Epithelial cell of proximal tubule (primary cell): ENCODE results near the gene RPS19. TPM values are rescaled to one million over a fixed set of nuclear protein-coding genes. Genes with fewer than 3 reads are reported as not detected.

ENCODE experiments used
- DNase-seq: peaks from one replicate; pipeline ENCODE4 v3.0.0-alpha.2; 2011; ENCODE audit warnings: low read depth
- H3K4me3 ChIP-seq: 2 replicates; pipeline ENCODE4 v1.5.1; 2011; ENCODE audit warnings: low read depth, mild to moderate bottlenecking, low read length
- total RNA-seq: library from RNA; depleted of rRNA; stranded (reverse); fragments of >200 nt; gene quantifications from 2 replicates; pipeline ENCODE4 v1.2.3, GENCODE V29; 2015
- TF ChIP-seq, protein P1 (sequence below): conservative IDR thresholded peaks from 2 replicates; pipeline ENCODE4 v1.5.1; 2012; ENCODE audit warnings: low read depth, mild to moderate bottlenecking, low read length

Gene RPS19
- total RNA-seq, 1 donor from 2014 or later, result 1,845 TPM

DNA sequence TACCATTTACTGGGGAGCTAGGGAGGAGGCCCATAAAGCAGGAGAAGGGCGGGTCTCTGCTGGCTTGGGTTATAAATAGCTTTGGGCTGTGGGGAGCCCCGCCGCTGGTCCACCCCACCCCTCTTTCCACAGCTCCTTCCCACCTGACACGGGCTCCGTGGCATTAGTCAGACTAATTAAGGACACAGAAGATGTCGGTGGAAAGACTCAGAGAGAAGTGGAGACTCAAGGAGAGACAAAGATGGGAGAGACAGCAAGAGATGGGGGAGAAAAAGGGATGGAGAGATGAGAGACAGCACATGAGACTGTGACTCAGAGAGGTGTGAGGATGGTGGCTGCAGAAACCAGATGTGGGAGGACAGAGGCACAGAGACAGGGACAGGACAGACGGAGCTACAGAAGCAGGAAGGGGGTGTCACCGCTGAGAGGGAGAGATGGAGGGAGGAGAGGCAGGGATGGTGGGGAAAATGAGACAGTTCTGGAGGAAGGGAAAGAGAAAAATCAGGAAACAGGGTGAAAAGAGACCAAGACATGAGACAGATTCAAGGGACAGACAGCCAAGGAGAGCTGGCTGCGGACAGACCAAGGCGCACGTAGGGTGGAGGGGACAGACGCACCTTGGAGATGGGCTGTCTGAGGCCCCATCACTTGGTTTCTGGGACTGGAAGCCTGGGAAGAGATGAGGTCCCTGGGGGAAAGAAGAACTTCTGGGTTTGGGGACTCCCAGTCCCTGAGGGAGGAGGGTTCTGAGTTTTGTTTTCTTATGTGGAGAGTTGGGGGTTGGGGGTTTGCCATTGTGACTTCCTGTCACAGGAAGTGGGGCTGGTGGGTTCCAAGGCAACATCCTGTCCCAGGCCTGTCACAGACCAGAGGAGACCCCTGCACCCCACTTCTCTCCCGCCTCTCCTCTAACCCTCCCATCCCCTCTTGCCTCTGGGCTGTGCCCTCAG is 27.0 kb downstream of the RPS19 start:
- TF ChIP-seq, protein P1, sequence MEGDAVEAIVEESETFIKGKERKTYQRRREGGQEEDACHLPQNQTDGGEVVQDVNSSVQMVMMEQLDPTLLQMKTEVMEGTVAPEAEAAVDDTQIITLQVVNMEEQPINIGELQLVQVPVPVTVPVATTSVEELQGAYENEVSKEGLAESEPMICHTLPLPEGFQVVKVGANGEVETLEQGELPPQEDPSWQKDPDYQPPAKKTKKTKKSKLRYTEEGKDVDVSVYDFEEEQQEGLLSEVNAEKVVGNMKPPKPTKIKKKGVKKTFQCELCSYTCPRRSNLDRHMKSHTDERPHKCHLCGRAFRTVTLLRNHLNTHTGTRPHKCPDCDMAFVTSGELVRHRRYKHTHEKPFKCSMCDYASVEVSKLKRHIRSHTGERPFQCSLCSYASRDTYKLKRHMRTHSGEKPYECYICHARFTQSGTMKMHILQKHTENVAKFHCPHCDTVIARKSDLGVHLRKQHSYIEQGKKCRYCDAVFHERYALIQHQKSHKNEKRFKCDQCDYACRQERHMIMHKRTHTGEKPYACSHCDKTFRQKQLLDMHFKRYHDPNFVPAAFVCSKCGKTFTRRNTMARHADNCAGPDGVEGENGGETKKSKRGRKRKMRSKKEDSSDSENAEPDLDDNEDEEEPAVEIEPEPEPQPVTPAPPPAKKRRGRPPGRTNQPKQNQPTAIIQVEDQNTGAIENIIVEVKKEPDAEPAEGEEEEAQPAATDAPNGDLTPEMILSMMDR, result no peak
- H3K4me3 ChIP-seq, result no peak overlapping the region
- no peak for DNase-seq

DNA sequence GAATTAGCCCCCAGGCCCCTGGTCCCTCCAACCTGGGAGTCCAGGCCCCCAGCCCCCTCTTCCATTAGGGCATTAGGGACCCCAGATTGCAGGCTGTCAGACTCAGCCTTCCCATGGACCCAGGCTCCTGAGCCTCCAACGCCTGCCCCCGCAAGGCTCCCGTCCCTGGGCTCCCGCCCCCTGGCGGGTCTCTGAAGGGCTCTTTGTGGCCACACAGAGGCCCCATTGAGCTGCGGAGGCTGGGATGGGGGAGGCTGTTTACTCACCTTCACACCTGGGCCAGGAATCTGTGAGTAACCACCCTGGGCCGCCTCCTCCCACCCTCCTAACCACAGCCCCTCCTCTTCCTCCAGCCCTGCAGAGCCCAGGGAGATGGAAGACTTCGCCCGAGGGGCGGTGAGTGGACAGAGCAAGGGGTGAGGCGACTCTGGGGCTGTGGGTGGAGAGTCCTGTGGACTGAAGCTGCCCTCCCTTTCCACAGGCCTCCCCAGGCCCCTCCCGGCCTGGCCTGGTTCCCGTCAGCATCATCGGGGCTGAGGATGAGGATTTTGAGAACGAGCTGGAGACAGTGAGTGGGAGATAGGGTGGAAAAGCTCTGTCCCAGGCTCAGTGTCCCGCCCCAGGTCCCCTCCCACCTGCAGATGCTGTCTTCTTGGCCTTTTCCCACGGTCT is 27.8 kb downstream of the RPS19 start:
- no peak for DNase-seq
- TF ChIP-seq, protein P1, result peak; percentile 14
- H3K4me3 ChIP-seq, result no peak overlapping the region

DNA sequence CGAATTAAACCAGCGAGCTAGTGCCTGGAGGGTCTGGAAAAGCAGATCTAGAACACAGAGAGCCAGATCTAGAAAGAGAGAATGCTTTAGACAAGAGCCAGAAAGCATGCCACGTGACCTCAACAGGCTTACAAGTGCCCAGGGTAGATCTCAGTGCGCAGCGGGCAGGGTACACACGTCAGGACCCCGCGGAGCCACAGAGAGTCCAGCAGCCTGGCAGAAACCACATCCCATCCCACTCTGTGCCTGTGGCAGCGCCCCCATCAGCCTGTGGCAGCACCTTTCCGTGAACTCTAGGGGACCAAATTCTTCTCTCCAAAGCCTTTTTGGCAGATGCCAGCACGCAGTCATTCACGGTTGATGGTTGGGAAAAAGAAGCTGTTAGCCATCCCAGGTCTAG is 28.9 kb downstream of the RPS19 start:
- DNase-seq, result no peak
- TF ChIP-seq, protein P1, result no peak
- H3K4me3 ChIP-seq, result no peak overlapping the region

DNA sequence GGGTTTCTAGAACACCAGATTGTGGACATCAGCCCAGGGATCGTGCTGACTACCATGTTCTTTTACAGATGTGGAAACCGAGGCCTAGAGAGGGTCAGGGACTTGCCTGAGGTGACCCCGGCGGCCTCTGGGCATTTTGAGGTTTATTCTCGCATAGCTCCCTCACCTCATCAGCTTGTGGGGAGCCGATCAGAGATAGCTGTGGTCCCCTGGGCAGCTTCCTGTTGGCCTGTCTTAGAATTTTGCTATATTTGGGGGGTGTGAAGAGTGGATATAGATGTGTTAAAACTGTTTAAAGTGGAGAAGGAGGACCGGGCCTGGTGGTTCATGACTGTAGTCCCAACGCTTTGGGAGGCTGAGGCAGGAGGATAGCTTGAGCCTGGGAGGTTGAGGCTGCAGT is 29.8 kb downstream of the RPS19 start:
- TF ChIP-seq, protein P1, result no peak
- no peak overlapping the region for H3K4me3 ChIP-seq
- DNase-seq, result no peak

- TF ChIP-seq, protein P1, result no peak
- H3K4me3 ChIP-seq, result no peak overlapping the region
- DNase-seq, result no peak
Measured at GRCh38 chr19:41890936-41891335, 30.9 kb downstream of the RPS19 start.

- no peak overlapping the region for H3K4me3 ChIP-seq
- TF ChIP-seq, protein P1, result no peak
- no peak for DNase-seq
Measured at GRCh38 chr19:41892173-41892902, 32.3 kb downstream of the RPS19 start.
